IPS DF 4.7 (cell line): ENCODE data around the gene GNG7.
"Not testable (repeated sequence)": the region's sequence is repeated elsewhere in the genome, so short reads cannot be mapped to it uniquely, and the experiment has no call there.

Experiments used
- DNase-seq: peaks from one replicate; pipeline ENCODE4 v3.0.0-alpha.2; 2013; ENCODE audit warnings: low spot score; ENCODE audit errors: extremely low read depth

The GNG7 gene

DNA sequence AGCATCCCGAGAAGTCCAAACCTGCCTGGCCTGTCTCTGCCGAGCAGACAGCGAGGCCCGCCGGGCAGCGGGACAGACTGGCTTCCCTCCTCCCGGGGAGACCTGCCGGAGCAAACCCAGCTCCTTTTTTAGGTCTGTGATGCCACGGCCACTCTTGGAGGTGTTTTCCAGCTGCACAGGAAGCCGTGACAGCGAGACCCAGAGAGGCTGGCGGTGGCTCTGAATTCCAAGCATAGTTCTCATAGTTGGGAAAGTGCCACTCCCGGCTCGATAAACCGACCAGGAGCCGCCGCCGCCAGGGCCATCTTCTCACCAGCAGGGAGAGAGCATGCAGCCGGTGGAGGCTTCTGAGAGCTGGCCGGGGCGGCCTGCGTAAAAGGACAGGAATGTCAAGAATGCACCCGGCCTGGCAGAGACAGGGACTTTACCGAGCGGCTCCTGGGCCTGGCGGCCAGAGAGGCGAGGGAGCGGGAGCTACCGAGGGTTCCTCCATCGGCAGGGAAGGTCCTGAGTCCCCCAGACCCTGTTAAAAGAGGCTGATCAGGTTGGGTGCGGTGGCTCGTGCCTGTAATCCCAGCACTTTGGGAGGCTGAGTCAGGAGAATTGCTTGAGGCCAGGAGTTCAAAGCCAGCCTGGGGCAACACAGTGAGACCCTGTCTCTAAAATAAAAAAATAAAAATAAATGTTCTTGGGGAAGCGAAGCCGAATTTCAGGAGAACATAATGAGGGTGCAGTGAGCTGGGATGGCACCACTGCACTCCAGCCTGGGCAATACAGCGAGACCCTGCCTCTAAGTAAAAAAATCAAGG, 161.6 kb downstream of the GNG7 start:
- DNase-seq = peak; percentile 83

DNA sequence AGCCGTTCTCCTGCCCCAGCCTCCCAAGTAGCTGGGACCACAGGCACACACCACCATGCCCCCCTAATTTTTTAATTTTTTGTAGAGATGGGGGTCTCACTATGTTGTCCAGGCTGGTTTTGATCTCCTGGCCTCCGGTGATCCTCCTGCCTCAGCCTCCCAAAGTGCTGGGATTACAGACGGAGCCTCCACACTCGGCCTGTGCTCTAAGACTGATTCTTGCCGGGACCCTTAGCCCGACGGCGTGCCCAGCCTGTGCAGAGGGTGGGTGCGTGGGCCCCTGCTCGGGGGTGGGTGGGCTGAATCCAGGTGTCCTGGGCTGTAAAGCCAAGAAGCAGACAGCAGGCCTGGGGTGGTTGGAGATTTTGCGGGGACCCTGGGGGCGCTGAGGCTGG, 162.2 kb downstream of the GNG7 start:
- no peak for DNase-seq

DNA sequence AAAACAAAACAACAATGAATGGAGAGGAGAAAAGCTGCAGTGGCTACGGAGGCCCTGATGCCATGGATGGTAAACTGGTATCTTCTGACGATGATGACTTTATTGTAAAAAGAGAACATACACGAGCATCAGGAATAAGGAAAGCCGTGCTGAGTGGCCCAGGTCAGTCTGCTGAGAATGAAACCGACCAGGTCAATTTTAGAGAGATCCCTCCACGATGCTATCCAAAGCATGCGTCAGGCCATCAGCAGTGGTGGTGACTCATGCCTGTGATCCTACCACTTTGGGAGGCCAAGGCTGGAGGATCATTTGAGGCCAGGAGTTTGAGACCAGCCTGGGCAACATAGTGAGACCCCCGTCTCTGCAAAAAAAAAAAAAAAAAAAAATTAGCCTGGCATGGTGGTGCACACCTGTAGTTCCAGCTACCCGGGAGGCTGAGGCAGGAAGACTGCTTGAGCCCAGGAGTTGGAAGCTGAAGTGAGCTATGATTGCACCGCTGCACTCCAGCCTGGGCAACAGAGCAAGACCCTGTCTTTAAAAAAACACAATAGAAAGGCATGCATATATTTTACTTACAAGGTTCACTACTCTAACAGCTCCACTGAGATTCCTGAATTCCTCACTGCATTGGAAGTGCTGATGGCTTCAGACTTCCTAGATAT, 164.3 kb downstream of the GNG7 start:
- no peak for DNase-seq

DNA sequence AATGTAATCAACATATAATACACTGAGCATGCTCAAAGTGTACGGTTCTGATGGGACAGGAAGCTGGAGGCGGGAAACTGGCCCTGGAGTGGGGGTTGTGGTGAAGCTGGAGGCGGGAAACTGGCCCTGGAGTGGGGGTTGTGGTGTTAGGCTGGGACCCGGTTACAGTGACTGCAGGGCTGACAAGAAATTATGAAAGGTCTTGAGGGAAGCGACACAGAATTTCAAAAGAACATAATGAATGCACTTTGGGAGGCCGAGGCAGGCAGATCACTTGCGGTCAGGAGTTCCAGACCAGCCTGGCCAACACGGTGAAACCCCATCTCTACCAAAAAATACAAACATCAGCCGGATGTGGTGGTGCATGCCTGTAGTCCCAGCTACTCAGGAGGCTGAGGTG, 164.9 kb downstream of the GNG7 start:
- DNase-seq = not testable (repeated sequence)

DNA sequence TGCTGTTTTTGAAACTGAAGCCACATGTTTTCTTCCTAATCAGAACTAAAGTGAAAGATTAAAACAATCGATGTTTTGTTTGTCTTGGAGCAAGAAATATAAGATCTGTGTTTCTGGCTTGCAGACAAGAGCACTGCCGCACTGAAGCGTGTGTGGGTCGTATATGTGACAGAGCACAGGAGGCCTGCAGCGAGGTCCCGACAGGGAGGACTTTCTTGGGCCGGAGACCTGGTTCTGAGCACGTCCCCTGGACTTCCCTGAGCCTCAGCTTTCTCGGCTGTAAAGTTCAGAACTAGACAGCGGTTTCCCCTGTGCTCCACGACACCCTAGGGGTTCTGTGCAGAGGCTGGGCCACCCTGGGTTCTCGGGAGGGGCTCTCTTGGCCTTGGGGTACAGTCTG, 166.0 kb downstream of the GNG7 start:
- no peak for DNase-seq

DNA sequence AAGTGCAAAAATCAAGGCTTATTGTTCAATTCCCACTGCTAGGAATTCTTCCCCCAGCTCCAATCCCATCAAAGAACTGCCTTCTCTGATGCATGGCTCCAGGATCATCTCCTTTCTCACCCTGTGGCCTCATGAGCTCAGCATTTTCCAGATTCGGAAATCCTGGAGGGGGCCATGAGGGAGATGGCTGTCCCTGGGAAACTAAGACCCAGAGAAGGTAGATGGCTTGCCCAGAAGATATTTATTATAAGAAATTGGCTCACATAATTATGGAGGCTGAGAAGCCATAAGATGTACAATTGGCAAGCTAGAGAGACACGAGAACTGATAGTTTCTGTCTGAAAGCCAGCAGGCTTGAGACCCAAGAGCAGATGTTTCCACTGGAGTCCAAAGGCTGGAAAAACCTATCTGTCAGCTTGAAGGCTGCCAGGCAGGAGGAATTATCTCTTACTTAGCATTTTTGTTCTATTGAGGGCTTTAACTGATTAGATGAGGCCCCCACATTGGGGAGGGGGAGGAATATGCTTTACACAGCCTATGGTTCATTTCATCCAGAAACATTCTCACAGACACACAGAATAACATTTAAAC, 168.0 kb downstream of the GNG7 start:
- DNase-seq = no peak

DNA sequence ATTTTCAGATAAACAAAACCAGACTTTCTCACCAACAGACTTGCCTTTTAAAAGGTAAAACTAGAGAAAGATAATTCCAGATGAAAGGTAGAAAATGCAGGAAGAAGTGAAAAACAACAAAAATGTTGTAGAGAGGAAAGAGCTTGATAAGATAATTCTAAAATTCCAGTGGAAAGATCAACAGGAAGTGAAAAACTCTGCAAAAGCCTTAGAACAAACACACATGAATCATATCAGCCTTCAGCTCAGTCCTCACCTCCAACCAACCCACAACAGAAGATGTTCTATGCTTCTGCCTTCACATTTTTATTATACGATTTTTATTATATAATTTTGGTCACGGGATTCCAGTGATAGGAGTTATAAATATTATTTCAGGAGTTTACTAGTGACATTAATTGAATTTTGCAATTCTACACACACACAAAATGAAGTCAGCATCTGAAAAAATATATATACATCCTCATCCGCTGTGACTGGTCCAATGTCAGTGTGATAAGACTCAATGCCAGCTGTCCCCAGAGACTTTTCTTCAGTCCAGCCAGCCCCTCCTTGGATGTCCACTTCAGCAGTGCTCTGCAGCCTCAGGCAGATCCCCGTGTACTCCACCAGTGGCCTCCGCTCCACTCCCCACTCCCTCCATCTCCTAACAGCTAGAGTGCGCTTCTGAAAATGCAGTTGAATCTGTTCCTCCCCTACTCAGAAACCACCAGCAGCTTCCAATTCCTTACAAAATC, 168.6 kb downstream of the GNG7 start:
- DNase-seq = no peak

DNA sequence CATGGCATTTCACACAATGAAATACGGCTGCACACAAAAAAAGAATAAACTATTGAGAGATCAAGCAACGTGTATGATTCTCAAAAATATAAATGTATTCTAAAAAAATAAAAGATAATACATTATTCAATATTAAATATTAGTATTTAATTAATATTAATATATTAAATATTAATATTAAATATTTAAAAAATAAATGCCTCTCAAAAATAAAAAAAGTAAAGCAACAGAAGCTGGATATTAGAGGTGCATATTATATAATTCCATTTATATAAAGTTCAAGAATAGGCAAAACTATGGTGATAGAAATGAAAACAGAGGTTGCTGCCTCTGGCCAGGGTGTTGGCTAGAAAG, 169.4 kb downstream of the GNG7 start:
- DNase-seq = no peak

DNA sequence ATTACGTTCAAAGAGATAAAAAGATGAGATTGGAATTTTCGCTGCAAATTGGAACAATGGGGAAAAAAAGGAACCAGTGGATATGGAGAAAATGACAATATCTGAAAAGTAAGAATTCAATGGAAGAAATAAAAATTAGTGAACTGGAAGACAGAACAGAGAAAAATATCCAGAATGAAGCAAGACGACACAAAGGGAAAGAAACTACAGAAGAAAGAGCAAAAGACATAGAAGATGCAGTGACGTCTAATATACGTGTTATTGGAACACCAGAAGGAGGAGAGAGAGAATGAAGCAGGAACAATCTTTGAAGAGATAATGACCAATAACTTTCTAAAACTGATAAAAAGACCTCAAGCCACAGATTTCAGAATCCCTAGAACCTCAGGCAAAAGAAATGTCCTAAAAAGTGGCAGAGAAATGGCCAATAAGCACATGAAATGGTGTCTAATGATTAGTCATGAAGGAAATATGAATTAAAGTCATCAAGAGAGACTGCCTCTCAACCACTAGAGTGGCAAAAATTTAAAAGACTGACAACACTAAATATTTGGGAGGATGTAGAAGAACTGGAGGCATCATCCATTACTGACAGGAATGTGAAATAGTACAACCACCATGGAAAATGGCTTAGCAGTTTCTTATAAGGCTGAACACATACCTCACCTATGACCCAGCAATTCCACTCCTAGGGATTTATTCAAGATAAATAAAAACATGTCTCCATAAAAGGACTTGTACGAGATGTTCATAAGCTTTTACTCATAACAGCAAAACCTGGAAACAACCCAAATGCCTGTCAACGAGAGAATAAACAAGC, 170.0 kb downstream of the GNG7 start:
- DNase-seq = no peak

DNA sequence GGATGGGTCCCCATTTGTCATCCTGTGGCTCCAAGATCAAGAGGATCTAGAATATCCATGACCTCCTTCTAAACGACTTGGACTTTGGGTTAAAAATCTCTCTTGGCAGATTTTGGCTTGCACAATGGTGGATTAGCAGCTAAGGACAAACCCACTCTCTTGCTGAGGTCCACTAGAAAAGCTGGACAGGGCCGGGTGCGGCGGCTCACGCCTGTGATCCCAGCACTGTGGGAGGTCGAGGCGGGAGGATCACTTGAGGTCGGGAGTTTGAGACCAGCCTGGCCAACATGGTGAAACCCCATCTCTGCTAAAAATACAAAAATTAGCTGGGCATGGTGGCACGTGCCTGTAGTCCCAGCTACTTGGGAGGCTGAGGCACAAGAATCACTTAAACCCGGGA, 172.6 kb downstream of the GNG7 start:
- DNase-seq = not testable (repeated sequence)

DNA sequence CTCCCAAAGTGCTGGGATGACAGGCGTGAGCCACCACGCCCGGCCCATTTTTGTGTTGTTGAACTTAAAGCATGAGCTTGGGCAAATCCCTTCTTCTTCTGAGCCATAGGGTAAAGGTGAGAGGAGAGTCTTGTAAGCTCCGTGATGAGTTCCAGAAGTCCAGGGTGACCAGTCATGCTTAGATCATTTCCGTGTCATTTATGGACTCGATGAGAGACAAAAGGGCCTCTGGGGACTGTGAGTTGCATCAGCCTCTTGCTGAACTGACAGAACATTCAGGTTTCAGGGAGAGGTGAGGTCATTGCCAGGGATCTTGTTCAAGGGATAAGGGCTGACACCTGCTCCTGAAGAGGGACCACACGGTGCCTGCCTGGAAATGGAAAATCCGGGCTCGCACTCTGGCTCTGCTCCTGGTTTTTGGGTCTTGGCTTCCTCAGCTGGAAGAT, 173.0 kb downstream of the GNG7 start:
- DNase-seq = no peak

DNA sequence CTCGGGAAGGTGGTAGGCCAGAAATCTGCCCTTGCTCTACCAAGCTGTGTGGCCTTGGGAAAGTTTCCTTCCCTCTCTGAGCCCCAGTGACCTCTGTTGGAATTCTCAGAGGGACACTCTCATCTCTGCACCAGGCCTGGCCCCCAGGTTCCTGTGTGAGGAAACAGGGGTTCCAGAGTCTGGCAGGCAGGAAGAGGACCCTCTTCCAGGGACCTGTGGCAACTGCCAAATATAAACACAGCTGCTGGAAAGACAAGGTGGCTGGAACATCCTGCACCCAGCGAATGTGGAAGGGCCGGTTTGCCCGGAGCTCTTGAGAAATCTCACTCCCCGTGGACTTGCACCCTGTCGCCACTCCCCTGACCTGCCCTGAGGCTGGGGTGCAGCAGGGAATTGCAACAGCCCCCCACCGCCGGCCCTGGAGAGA, 173.8 kb downstream of the GNG7 start:
- DNase-seq = no peak

DNA sequence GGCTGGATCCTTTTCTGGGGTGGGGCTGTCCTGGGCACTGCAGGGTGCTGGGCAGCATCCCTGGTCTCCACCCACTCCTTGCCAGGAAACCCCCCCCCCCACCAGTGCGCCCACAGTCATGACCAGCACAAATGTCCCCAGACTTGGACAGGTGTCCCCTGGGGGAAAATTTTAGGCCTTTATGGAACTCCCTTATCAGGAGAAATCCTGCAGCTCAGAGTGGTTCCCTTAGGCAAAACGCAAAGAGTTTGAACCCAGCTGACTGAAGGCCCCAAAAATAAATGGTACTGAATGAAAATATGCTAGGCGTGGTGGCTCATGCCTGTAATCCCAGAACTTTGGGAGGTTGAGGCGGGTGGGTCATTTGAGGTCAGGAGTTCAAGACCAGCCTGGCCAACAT, 174.8 kb downstream of the GNG7 start:
- no peak for DNase-seq

DNA sequence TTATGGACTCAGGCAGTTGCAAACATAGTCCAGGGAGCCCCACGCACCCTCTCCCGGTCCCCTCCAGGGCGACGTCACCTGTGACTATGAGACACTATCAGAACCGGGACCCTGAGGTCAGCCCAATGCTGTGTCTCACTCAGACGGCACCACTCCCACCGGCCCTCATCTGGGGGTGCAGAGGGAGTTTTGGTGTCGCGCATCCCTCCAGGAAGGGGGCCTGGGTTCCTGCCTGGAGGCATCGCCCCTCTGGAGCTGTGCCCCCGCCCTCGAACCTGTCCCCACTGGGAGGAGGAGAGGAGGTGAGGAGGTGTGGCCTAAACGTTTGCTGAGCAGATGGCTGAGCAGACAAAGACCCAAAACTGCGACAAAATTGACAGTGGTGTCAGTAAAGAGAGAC, 175.3 kb downstream of the GNG7 start:
- no peak for DNase-seq

DNA sequence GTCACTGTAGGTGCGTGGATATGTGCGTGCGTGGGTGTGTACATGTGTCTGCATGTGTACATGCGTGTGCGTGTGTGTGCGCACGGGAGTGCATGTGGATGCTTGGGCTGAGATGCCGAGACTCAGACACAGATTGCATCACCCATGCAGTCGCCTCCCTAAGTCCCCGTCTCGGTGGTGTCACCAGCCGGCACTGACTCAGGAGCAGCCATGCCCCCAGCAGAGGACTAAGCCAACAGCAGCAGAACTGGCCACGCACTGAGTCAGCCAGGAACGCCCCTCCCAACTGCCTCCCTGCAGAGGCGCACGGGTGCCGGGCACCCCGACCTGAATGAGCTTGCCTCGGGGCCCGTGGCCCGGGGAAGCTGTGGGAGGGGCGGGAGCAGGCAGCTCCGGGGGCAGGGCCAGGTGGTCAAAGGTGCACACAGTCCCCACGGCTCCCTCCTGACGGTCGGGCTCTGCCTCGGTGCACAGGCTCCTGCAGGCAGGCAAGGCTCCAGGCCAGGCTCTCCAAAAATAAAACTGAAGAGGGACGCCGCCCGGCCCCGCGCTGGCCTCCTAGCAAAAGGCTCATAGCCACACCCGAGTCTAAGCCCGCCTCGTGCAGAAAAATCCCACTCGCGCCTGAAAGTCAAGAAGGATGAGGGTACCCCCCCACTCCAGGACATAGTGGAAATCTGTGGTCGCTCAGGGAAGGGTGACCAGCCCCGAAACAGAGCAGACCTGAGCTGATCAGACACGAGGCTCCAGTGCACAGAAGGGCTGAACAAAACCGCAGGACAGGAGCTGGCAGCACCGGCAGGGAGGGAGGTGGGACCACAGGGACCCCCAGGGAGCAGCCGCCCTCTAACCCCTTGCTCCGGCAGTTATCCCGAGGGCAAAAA, 177.4 kb downstream of the GNG7 start:
- no peak for DNase-seq

DNA sequence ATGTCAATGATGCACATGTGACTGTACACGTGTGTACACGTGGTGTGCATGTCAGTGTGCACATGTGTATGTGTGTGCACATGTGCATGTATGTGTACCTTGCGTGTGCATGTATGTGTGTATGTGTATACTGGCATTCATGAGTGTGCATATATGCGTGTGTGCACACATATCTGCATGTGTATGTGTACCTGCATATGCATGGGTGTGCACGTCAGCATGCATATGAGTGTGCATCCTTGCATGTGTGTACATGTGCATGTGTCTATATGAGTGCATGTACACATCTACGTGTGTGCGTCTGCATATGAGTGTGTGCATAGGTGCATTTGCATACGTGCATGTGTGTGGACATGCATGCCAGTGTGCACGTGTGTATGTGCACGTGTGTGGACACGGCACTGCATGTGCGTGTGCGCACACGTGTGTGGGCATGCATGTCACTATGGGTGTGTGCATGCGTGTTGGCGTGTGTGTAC, 178.1 kb downstream of the GNG7 start:
- DNase-seq = no peak

DNA sequence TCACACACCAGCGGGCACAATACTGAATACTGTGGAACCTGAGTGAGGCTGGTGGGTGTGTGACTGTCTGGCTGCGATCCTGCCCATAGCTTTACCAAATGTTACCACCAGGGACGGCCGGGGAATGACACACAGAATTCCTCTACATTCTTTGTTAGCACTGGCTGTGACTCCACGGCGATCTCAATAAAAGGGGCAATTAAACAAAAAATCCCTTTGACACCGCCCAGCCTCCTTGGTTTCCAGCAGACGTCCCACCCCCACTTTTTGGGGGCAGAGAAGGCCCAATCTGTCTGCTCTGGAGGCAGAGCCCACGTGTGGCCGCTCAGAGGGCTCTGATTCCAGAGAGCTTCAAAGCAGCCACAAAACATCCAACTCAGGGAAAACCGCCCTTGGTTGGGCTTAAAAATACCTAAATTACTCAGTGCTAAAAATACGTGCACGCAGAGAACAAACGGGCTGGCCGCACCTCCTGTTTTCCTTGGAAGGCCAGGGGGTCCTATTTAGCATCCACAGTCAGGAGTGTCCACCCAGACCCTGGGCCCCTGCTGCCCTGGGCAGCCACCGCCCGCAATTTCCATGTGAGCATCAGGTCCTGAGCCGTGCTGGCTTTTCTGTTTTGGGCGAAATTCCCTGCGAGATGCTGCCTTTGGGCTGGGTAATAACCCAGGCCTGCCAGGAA, 178.7 kb downstream of the GNG7 start:
- no peak for DNase-seq

DNA sequence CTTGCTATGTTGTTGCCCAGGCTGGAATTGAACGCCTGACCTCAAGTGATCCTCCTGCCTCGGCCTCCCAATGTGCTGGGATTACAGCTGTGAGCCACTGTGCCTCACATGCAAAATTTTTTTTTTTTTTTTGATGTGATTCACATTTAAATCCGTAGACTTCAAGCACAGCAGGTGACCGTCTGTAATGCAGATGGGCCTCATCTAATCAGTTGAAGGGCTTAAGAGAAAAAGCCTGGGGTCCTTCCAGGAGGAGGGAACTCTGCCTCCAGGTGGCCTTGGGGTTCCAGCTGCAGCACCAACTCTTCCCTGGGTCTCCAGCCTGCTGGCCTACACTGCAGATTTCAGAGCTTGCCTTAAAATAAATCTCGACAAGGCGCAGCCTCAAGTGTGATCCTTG, 183.0 kb downstream of the GNG7 start:
- DNase-seq = no peak

DNA sequence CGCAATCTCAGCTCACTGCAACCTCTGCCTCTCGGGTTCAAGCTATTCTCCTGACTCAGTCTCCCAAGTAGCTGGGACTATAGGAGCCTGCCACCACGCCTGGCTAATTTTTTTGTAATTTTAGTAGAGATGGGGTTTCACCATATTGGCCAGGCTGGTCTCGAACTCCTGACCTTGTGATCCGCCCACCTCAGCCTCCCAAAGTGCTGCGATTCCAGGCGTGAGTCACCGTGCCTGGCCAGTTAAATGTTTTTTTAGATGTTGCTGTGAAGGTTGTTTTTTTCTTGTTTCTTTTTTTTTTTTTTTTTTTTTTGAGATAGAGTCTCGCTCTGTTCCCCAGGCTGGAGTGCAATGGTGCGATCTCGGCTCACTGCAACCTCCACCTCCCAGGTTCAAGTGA, 183.6 kb downstream of the GNG7 start:
- DNase-seq = not testable (repeated sequence)
